DMS153 (cell line): ENCODE data around the gene VPS8.

Source experiments
- DNase-seq: peaks from one replicate; lab custom pipeline; 2025; lab: John Stamatoyannopoulos, UW

VPS8 gene

DNA sequence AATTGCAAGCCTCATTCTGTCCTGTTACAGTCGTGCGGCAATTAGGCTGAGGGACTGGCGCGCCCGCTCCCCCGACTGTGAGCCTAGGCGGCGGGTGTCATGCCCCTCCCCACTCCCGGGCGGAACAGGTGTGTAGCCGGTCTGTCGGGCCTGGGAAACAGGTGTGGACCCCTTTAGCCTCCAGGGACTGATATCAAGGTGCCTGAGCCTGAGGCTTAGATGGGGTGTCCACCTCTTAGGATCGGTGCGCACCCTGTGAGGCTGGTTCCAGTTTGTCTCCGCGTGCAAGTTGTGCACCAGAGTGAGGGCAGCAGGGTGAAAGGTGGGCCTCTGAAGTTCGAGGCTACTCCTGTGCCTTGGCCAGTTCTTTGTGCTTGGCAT is 686 bp downstream of the VPS8 start:
- DNase-seq = no peak

DNA sequence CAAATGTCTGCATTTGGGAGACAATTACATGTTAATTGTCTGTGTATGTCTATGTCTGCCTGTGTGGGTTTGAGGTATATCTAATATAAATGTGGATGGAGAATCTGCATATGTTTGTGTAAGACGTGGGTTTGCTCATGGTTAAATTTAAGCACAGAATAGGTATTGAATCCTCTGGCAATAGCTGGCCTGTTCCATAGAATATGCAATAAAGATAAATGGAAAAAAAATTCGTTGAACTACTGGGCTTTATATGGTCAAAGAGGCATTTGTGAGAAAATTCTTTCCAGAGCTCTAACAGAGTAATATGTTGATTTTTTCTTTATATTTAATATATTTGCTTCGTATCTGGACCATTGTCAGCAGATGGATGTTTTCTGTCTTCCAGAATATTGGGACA is 1.4 kb downstream of the VPS8 start:
- no peak for DNase-seq

DNA sequence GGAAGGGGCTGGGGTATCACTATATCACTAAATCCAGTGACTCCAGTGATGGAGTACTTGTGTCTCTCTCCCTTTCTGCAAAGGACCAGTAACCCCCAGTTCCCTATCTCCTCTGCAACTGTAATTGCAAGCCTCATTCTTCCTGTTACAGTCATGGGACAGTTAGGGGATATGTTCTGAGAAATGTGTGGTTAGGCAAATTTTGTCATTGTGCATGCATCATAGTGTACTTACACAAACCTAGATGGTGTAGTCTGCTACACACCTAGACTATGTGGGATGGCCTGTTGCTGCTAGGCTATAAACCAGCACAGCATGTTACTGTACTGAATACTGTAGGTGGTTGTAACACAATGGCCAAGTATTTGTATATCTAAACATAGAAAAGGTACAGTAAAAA is 2.2 kb downstream of the VPS8 start:
- no peak for DNase-seq

DNA sequence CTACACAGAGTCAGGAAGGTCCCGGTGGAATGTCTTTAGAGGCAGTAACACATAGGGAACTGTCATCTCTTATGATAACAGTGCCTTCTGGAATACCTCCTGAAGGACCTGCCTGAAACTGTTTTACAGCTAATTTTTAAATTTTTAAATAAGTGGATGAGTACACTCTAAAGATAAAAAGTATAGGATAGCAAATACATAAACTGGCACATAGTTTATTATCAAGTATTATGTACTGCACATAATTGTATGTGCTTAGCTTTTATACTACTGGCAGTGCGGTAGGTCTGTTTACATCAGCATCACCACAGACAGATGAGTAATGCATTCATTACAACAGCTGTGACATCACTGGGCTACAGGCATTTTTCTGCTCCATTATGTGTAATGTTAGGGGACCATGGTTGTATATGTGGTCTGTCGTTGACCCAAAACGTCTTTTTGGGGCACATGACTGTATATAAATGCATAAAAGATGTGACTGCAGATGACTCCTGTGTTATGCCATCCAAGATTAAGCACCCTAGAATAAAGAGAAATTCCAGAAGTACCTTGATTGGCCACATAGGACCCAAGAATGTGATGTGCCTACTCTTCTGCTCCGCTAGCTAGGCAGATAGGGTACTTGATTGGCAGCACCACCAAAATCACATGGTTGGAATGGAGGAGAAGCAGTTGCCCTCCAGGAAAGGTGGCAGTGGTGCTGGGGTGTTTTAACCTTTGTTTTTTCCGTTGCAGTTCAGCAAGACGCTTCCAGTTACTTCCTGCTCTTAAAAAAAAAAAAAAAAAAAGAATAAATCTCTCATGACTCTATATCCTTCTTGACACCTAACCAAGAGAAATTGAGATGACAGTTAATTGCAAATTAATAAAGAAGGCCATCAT is 3.3 kb downstream of the VPS8 start:
- DNase-seq = no peak

DNA sequence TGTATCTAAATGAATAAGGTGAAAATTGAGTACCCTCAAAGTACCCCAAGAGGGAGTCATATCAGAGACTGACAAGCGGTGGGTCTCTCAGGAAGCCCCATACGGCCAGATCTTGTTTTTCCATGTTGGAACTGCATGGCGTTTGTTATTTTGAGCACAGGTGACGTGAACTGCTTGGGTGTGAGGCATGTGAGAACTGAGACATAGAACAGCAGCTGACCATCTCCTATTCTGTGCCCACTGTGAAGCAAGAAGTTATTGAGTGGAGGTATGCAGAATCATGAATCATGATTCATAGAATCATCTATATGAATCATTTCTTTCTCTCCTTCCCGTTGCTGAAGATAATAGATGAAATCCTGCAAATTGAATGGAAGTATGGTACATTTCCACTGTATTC is 4.6 kb downstream of the VPS8 start:
- DNase-seq = no peak

DNA sequence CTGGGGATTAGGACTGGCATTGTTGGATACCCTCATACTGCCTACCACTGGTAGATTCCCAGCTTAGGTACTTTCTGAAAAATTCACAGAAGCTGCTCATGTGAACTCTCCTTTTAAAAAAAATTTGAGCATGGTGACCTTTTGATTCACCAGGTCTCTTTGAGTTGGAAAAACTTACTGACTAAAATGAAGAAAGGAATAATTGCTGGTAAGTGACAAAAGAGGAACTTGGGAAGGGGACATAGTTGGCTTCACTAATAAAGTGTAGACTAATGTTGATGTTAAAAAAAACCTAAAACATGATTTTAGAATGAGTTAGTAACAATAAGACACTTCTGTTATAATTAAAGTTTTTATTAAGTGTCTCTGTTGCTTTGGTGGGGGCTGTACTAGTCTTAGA is 8.6 kb downstream of the VPS8 start:
- no peak for DNase-seq

DNA sequence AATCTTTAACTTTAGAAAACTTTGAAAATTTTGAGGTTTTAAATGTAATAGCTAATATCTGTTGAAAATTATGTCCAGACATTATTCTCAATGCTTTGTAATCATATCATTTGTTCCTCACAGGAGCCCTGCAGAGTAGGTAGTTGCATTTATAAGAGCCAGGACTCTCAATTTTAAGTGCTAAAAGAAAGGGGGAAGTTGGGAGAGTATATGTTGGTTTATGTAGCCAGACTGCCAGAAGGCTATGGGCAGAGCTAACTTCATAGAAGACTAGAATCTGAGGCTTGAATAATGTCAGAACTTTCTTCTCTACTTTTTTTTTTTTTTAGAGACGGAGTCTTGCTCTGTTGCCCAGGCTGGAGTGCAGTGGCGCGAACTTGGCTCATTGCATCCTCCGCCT is 9.1 kb downstream of the VPS8 start:
- DNase-seq = no peak

DNA sequence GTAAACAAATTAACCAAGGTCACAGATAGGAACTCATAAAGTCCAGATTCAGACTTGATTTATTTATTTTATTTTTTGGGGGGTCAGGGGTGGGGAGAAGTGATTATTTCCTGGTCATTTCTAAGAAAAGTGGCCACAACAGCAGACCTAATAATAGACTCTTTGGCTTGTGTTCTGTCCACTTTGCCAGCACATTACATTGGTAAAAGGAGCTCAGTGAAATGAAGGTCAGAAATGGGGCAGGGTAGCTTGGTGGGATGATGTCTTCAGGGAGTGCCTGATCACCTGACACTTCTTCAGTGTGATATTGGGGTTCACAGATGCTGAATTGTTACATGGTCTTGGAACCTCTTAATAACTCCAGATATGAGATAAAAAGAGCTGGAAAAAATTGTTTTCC is 10.1 kb downstream of the VPS8 start:
- DNase-seq = no peak

DNA sequence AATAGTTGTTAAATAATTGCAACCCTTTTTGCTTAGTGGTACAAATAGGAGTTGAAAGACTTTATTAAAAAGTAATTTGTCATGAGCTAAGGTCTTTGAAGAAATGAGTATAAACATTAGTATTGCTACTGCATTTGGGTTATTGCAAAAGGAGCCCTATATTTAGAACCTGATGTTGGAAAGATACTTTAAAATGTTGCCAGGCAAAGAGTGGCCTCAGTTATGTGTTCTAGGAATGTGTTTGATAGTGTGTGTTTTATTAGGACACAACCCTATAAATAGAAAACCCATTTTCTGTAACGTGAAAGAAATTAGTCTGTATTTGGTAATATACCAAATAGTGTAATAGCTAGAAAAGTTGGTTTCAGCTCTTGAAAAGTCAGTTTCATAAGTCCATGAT is 10.7 kb downstream of the VPS8 start:
- no peak for DNase-seq

DNA sequence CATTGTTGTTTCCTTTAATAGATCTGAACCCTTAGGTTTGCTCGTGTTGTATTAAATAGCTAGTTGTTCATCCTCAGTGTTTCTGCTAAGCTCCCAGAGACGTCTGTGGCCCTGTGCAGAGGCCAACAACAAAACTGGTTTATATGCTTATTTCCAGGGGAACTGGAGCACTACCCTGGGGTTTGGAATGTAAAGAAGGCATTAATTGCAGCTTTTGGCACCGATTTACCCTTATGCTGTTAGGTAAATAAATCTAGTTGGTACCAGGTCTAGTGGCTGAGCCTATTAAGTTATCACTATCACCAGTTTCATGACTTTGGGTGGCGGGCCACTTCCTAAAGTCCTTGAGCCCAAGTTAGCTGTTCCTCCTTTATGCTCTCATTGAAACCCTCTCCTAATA is 12.0 kb downstream of the VPS8 start:
- DNase-seq = no peak

DNA sequence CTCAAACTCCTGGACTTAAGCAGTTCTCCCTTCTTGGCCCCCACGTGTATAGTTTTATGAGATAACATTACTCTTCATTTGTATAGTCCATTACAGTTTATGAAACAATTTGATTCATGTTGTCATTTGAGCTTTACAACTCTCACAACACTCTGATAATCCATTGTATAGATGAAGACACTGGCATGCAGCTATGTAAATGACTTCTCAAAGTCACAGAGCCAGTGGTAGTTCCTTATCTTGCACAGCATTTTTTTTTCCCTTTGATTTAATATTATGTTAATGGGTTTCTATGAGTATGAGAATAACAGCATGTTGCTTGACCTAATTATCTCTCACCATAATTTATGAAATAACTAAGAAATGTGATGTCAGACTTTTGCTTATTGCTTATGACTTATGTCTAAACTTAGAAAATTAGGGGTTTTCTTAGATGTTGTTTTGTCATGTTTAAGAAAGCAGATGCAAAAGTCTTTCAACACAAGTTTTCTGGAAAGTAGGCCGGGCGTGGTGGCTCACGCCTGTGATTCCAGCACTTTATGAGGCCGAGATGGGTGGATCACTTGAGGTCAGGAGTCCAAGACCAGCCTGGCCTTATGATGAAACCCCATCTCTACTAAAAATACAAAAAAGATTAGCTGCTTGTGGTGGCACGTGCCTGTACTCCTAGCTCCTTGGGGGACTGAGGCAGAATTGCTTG is 13.3 kb downstream of the VPS8 start:
- DNase-seq = no peak

DNA sequence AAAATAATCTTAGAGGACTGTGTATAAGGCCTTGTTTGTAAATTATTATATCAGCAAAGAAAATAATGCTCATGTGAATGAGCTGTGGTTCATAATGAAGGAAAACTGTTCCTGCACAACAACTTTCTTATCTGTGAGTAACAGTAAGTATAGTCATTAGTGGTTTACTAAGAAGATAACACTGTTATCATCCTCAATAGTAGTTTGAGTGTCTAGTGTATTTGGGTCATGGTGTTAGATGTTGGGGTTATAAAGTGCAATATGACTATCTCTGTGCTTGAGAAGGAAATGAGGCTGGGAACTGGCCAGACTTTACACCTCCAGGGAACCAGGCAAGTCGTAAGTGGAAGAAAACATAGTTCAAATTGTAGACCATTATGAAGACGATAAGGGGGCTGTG is 15.6 kb downstream of the VPS8 start:
- DNase-seq = no peak

DNA sequence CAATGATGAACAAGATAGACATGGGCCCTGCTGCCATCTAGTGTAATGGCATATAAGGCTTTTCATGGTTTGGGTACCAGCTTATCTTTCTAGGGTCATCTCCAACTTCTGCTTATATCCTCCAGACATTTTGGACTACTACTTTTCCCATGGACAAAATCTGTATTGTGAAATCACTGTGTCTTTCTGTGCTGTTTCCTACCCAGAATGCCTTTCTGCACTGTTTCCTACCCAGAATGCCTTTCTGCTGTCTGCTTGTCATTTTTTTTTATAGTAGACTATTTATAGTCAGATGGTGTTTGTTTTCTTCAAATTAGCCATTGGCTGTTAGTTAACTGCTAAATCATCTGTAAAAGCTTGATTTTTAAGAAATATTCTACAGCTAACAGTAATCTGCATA is 20.1 kb downstream of the VPS8 start:
- DNase-seq = no peak

DNA sequence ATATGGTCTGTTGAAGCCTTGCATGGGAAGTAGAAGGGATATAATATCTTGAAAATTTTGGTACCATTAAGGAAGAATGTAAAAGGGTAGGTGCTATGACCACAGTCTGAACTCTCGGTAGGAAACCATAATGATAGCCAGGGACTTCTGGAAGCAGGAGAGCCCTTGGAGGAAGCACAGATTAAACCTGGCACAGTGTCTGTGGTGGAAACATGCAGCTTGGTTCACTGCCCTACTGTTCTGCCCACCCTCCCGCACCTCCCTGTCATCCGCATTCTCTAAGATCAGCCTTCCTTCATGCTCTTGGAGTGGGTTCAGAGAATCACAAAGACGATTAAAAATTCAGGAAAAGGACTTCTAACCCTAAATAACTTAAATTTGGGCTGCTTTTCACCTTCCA is 20.9 kb downstream of the VPS8 start:
- no peak for DNase-seq

DNA sequence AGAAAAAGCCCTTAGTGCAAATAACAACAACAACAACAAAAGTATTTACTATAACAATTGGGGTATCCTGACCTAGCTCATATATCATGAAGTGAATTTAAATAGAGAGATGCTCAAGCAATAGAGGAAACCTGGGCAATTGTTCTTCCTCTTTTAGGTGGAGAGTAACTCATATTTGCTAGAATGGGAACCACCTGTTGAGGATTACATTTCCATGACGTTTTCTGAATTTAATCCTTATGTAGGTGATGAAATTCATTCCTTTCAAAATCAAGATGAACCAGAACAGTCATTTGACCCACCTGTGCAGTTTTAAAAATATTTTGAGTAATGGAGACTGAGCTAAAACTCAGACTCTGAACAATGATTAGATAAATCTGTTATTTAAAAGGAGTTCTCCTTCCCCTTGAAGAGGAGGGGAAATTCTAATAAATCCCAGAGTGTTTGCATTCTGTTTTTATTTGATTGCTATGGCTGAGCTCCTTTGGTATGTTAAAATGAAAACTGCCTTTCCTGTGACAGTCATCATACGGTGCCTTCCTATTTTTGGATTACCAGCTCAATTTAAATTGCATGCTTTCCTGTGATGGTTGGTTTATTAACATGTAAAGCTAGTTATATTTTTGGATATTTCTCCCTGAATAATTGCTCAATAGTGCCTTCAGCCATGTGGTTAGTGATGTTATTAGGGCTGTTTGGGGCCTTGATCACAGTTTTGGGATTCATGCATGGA is 24.3 kb downstream of the VPS8 start:
- DNase-seq = no peak

DNA sequence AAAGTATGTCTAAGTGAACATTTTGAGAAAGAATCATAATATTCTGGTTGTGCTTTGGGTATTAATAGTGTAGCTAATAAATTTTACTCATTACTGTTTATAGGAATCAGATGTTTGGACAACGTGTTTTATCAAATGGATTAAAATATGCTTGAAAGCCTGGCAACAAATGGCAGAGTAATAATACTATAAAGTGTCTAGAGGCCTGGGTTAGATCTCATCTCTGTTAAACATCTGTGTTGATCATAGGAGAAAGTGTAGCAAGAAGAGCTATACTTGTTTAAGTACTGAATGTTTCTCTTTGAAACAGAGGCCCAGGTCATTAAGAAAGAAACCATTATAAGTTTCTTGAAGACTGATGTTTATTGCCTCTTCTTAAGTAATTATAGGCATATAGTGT is 30.5 kb downstream of the VPS8 start:
- DNase-seq = no peak

DNA sequence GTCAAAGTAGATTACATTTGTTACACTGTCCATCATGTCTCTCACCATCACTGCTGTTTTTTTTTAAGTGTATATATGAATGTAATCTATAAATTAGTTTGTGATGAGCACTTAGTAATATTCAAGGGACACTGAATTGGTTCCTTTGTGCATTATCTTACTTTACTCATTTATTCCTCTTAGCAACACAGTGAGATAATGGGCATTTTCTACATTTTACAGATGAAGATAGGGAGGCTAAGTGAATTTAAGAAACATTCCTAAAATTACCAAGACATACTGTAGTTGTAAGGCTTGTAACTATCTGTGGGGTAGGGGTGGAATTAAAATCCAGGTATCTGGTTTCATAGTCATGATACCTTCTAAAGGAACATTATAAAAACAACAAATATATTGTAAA is 33.9 kb downstream of the VPS8 start:
- no peak for DNase-seq

DNA sequence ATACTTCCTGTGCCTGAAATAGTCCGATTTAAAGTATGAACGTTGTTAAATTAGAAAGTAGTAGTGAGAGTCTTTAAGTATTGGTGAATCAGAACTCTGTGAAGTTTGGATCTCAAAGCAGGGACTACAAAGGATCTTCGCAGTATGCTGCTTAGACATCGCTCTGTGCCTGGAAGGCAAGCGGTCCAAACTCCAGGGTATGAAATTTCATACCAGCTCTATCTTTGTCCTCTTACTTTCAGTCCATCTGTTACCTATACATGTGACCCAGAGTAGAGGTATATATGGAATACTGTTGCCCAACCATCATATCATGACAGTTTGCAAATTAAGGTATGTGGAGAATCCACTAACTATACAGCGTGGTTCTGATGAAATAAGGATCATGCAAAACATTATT is 34.5 kb downstream of the VPS8 start:
- no peak for DNase-seq

DNA sequence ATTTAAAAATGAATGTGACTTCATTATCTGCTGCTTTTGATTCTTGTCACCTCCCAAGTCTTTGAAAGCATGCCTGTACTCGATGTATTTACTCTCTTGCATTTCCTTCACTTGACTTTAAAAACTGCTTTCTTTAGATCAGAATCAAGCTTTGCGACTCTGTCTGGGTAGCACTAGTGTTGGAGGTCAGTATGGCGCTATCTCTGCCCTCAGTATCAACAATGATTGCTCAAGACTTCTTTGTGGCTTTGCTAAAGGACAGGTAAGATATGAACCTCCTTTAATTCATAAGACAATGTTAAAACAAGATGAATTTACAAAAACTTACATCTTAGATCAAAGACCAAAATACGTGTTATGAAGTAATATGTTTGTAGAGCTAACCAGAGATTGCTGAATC is 37.0 kb downstream of the VPS8 start:
- no peak for DNase-seq

DNA sequence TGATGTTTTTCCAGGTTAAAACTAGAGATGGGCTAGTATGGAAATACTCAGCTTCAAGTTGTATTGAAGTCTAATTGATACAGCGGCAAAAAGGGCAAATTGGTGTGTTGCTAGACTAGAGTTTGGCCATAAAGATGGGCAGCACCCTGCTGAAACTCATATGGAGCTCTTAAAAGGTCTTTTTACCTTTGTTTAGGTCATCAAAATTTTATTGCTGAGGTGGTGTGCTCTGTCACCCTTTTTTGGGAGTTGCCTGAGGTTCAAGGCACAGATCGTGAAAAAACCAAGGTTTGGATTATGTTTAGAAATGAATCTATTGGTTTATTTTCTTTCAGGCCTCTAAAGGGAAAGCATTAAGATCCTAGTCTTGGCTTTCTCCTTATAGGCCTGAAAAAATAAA is 38.2 kb downstream of the VPS8 start:
- DNase-seq = no peak

DNA sequence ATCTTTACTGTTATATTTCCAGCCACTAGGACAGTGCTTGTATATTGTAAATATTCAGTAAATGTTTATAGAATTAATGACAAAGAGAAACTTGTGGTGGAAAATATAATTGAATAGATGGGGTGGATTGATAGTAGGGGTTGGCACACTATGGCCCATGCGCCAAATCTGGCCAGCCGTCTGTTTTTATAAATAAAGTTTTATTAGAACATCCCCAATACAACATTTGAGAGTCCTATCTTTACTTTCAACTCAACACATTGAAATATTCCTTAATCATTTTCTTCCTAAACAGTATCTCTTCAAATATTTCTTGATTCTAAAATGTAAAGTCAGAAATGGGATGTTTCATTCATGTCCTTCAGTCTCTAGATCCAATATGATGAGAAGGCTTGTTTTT is 45.1 kb downstream of the VPS8 start:
- no peak for DNase-seq

DNA sequence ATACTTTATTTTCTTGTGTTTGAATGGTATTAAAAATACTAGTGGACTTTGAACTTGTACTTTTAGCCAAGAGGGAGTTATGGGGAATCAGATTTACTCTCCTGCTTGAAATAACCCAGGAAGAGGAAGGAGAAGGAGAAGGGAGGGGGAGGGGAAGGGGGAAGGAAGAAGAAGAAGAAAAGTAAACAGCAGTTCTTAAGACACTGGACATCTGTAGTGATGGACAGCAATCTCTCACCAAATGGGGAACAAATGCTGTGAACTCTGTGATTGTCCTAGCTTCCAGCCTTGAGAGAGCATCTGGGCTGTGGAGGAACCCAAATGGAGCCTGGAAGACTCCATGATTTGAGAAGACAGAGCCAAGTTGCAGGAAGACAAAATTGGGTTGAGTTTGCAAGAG is 52.0 kb downstream of the VPS8 start:
- no peak for DNase-seq

DNA sequence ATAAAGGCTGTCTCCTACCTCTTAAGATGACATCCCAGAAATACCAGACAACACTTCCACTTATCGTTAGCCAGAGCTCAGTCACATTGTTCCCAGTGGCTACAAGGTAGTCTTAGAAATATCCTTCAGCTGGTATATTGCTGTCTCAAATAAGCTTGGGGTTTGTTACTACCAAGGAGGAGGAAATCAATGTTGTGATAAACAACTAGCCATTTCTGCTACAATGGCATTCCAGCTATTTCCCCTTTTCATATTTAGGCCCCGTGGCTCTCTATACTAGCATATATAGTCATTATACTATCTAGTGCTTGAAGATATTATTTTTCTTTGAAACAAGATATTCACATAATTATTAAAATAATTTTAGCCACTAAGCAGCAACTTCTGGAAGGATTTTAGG is 56.5 kb downstream of the VPS8 start:
- no peak for DNase-seq
